PC-9 (cell line): Measurements from ENCODE around the gene ROR2. TPM values are rescaled to one million over a fixed set of nuclear protein-coding genes. Genes with fewer than 3 reads are reported as not detected.

ENCODE experiments used
- BruUV-seq: library from RNA; stranded (reverse); fragments of 400-500 nt; replicated peaks from 2 replicates; lab custom pipeline; 2021; lab: Mats Ljungman, UMichigan
- CTCF ChIA-PET: fragments of 300-600 bp; sonication (Branson Sonifier 250); formaldehyde crosslinking; loops from one replicate; lab custom pipeline; 2022; ENCODE audit warnings: antibody characterized with exemption; lab: Charles Lee
- POLR2A ChIA-PET: fragments of 300-600 bp; sonication (Branson Sonifier 250); formaldehyde crosslinking; loops from one replicate; lab custom pipeline; 2022; ENCODE audit warnings: antibody characterized with exemption; ENCODE audit not compliant: unreplicated experiment; lab: Charles Lee
- DNase-seq, 2 experiments: peaks; one replicate each; pipeline versions ENCODE4 v3.0.0 to v3.0.0-alpha.2; 2015 to 2022; ENCODE audit warnings: mixed read lengths in 1 of 2
- H2AFZ ChIP-seq: fragments of 200-600 bp; sonication (generic); 2 replicates; pipeline ENCODE4 v1.8.1; 2017; ENCODE audit warnings: antibody characterized with exemption
- H3F3A ChIP-seq: fragments of 200-600 bp; sonication (generic); 2 replicates; pipeline ENCODE4 v1.8.1; 2017; ENCODE audit warnings: antibody characterized with exemption, mild to moderate bottlenecking, low read depth; ENCODE audit not compliant: insufficient read depth
- H3K27ac ChIP-seq: fragments of 200-600 bp; sonication (generic); 2 replicates; pipeline ENCODE4 v1.6.1; 2016; ENCODE audit warnings: mixed run types
- H3K27me3 ChIP-seq: fragments of 200-600 bp; sonication (generic); 2 replicates; pipeline ENCODE4 v1.6.1; 2016; ENCODE audit warnings: low read depth, mixed run types; ENCODE audit not compliant: insufficient read depth
- H3K36me3 ChIP-seq: fragments of 200-600 bp; sonication (generic); 2 replicates; pipeline ENCODE4 v1.6.1; 2016; ENCODE audit warnings: low read depth, mixed run types
- H3K4me1 ChIP-seq: fragments of 200-600 bp; sonication (generic); replicated peaks from 2 replicates; pipeline ENCODE4 v1.6.1; 2016; ENCODE audit warnings: mixed run types; ENCODE audit not compliant: insufficient read depth
- H3K4me2 ChIP-seq: fragments of 200-600 bp; sonication (generic); 2 replicates; pipeline ENCODE4 v1.6.1; 2017; ENCODE audit warnings: mixed run types
- H3K4me3 ChIP-seq: fragments of 200-600 bp; sonication (generic); 2 replicates; pipeline ENCODE4 v1.6.1; 2016; ENCODE audit warnings: mixed run types
- H3K79me2 ChIP-seq: fragments of 200-600 bp; sonication (generic); 2 replicates; pipeline ENCODE4 v1.6.1; 2017; ENCODE audit warnings: low read depth, mixed run types
- H3K9me2 ChIP-seq: fragments of 200-600 bp; sonication (generic); 2 replicates; pipeline ENCODE4 v1.8.1; 2017; ENCODE audit warnings: mild to moderate bottlenecking; ENCODE audit not compliant: insufficient read depth
- H3K9me3 ChIP-seq: fragments of 200-600 bp; sonication (generic); 2 replicates; pipeline ENCODE4 v1.8.1; 2016; ENCODE audit warnings: low read depth; ENCODE audit not compliant: insufficient read depth
- H4K20me1 ChIP-seq: fragments of 200-600 bp; sonication (generic); 2 replicates; pipeline ENCODE4 v1.8.1; 2017; ENCODE audit not compliant: insufficient read depth
- CTCF ChIP-seq: fragments of 200-600 bp; sonication (generic); conservative IDR thresholded peaks from 2 replicates; pipeline ENCODE4 v1.6.1; 2017; ENCODE audit warnings: mixed run types, antibody characterized with exemption, mild to moderate bottlenecking, moderate library complexity
- EZH2 ChIP-seq: fragments of 200-600 bp; sonication (generic); IDR thresholded peaks from 2 replicates; pipeline ENCODE4 v1.8.0; 2017; ENCODE audit warnings: antibody characterized with exemption, low read depth
- intact Hi-C: fragments of 100-400 bp; cut with micrococcal nuclease; formaldehyde crosslinking; loops from one replicate; pipeline ENCODE4 v1.10.0; 2022; ENCODE audit not compliant: unreplicated experiment
- total RNA-seq: library from RNA; stranded (reverse); gene quantifications from 2 replicates; pipeline ENCODE4 v1.2.3, GENCODE V29; 2021

Gene ROR2
- total RNA-seq, 1 experiment from 2014 or later: not detected

DNA sequence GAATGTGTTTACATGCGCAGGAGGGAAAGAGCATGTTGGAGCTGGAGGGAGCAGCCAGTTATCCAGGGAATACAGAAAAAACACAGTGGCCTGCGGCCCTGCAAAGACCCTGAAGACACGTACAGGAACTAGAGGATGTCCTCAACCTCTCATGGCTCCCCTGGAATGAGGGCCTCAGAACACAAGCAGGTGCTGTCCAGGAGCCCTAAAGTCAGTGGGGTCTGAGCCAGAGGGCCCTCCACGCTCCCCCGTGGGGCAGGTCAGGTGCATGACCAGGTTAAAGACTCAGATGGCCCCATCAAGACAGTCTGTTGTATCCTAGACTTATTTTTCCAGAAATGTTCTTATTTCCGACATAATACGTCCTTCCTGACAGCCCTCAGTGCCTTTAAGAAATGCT is 106.9 kb downstream of the ROR2 start:
- no peak overlapping the region for H2AFZ ChIP-seq
- no TSS peak for BruUV-seq
- no peaks in the 10 kb centered on the region for H3K79me2 ChIP-seq
- no peak overlapping the region for H3K27ac ChIP-seq
- H3K9me2 ChIP-seq: no peaks in the 10 kb centered on the region
- ChIA-PET CTCF (no interaction called here), POLR2A (no interaction called here)
- peaks cover 83% of the 10 kb centered on the region for H3K27me3 ChIP-seq
- intact Hi-C loops: no loop called here
- DNase-seq: no peak
- H3K36me3 ChIP-seq: no peaks in the 10 kb centered on the region
- H3K4me1 ChIP-seq: peaks cover 4% of the 10 kb centered on the region; the same call in 1 of the 2 replicates
- H3K4me3 ChIP-seq: no peak overlapping the region
- H3K4me2 ChIP-seq: no peak overlapping the region
- TF ChIP-seq CTCF (no peak), EZH2 (no peak)
- no peaks in the 10 kb centered on the region for H4K20me1 ChIP-seq
- no peaks in the 10 kb centered on the region for H3F3A ChIP-seq
- no peaks in the 10 kb centered on the region for H3K9me3 ChIP-seq

- CTCF ChIA-PET: no interaction called here
- BruUV-seq: no TSS peak
- no peaks in the 10 kb centered on the region for H4K20me1 ChIP-seq
- H3K9me3 ChIP-seq: no peaks in the 10 kb centered on the region
- no peak overlapping the region for H2AFZ ChIP-seq
- H3K27ac ChIP-seq: no peak overlapping the region
- POLR2A ChIA-PET: no interaction called here
- H3K27me3 ChIP-seq: peaks cover 78% of the 10 kb centered on the region
- H3K9me2 ChIP-seq: no peaks in the 10 kb centered on the region
- H3K4me3 ChIP-seq: no peak overlapping the region
- no peak for TF ChIP-seq EZH2
- TF ChIP-seq CTCF: no peak
- no peak overlapping the region for H3K4me2 ChIP-seq
- no peaks in the 10 kb centered on the region for H3K79me2 ChIP-seq
- peaks cover 9% of the 10 kb centered on the region for H3K4me1 ChIP-seq
- intact Hi-C loops: no loop called here
- no peaks in the 10 kb centered on the region for H3F3A ChIP-seq
- no peaks in the 10 kb centered on the region for H3K36me3 ChIP-seq
- DNase-seq: no peak
These were observed 107.5 kb downstream of the ROR2 start for GRCh38 chr9:91842358-91843049.

- Histone ChIP-seq H3K9me2 (no peaks in the 10 kb centered on the region), H3F3A (no peaks in the 10 kb centered on the region), H4K20me1 (no peaks in the 10 kb centered on the region), H3K27me3 (peaks cover 75% of the 10 kb centered on the region), H3K9me3 (no peaks in the 10 kb centered on the region), H3K4me1 (peaks cover 11% of the 10 kb centered on the region), H3K4me2 (no peak overlapping the region), H3K27ac (no peak overlapping the region), H2AFZ (no peak overlapping the region), H3K36me3 (no peaks in the 10 kb centered on the region), H3K4me3 (no peak overlapping the region), H3K79me2 (no peaks in the 10 kb centered on the region)
- no TSS peak for BruUV-seq
- POLR2A ChIA-PET: no interaction called here
- TF ChIP-seq EZH2 (no peak), CTCF (no peak)
- intact Hi-C loops: no loop called here
- no peak for DNase-seq
- CTCF ChIA-PET: no interaction called here
These were observed 108.4 kb downstream of the ROR2 start for GRCh38 chr9:91841591-91841990.
